NCI-H2227 (cell line): Measurements from ENCODE around the gene KIF16B.

Experiments
- DNase-seq: peaks from one replicate; lab custom pipeline; 2025; ENCODE audit not compliant: unreplicated experiment; lab: John Stamatoyannopoulos, UW

The KIF16B gene

DNA sequence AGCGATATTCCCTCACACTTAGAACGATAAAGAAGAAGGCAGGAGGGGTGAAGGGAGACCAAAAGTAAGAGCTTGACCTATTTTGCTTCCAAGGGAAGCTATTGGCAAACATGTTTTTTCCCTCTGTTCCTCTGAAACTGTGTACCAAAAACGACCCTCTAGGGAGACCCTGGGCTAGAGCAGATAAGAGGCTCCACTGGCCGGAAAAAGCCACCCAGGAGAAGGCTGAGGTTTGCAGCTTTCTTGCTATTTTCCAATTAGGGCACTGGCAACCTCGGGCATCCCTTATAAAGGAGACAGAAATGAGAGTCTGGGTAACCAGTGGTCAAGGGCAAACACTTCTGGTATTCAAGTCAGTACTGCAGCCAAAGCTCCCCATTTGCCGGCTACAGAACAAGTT is 168.0 kb downstream of the KIF16B start:
- DNase-seq: no peak

DNA sequence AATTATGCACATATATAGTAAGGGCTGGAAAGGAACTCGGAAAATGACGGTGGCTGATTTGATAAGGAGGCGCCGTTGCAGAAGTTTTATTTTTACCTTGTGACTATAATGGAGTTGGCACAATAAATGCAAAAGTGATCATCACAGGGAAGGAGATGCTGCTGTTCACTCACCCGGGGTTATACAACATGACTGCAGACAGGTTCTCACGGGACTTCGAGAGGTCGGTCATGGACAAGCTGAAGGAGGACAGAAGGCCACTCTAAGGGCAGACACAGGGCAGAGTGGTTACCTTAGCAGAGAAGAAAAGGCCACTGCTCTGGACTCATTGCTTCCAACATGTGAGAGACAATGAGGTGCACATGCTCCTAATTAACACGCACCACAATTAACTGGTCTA is 168.6 kb downstream of the KIF16B start:
- DNase-seq: no peak

DNA sequence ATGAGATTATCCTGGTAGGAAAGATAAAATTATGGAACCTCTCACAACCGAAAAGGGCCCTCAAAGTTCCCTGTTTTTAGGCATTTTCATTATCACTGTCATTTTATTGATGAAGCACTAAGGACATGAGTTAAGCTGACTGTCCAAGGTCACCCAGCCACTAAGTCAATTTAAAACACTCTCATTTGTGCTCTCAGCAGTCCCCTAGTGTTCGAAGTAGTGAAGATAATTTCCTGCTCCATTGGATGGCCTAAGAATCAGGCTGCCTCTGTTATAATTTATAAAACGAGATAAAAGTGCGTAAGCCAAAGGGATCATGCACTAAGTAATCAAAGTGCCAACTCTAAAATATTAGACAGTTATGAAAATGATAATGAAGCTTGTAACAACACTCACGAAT is 169.1 kb downstream of the KIF16B start:
- DNase-seq: no peak

DNA sequence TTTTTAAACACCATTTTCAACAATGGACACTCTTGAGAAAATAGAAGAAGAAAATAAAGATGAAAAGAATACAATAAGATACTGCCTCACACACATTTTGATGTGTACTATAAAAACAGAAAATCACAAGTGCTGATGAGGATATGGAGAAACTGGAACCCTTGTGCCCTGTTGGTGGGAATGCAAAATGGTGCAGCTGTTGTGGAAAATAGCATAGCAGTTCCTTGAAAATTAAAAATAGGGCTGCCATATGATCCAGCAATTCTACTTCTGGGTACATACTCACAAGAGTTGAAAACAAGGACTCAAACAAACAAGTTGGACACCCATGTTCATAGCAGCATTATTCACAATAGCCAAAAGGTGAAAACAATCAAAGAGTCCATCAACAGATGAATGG is 173.0 kb downstream of the KIF16B start:
- DNase-seq: no peak

DNA sequence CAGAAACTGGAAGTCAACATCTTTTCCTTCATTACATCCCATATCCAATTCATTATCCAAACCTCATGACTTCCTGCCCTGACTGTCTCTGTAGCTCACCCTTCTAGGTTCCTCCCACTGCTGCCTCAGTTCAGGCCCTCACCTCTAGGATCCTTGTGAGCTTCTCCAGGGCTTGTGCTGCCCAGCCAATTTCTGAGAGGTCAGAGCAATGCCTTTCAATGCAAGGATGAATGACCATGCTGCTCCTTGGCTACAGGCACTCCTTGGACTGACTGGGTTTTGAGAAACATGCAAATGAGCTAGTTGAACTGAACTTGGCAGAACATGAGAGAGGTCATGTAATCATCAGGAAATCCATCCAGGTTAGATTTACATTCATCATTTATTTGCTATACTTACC is 173.4 kb downstream of the KIF16B start:
- no peak for DNase-seq

DNA sequence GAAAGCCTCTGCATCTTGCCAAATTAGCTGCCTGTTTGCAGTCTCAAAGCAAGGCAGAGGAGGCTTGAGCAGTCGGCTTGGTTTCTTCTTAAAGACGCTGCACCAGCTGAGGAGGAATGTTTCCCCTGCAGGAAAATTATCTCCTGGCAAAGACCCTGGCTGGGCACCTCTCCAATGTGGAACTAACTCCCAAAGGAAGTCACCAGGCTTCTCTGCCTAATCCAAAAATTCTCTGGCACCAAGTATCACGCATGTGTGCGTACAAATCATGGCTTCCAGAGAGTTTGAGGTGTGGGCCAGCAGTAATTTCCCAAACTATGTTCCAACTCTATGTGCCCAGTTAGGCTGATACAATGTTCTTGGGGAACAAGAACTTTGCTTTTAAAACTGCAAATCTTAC is 176.2 kb downstream of the KIF16B start:
- DNase-seq: no peak

DNA sequence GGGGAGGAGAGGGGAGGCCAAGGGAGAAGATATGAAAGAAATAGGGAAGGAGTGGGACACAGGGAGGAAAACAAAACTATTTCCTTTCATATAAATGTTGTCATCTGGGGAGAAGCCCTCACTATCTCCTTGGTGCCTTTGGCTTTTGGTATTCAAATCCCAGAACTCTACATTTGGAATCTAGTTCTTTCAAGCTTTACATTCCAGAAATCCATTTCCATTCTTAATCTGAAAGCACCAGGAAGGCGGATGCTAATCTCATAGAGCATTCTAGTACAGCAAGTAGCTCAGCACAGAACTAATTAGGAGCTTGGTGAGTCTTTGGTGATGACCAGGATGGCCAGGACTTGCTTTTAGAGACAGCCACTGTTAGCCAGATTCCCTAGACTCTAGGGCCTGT is 177.9 kb downstream of the KIF16B start:
- no peak for DNase-seq

DNA sequence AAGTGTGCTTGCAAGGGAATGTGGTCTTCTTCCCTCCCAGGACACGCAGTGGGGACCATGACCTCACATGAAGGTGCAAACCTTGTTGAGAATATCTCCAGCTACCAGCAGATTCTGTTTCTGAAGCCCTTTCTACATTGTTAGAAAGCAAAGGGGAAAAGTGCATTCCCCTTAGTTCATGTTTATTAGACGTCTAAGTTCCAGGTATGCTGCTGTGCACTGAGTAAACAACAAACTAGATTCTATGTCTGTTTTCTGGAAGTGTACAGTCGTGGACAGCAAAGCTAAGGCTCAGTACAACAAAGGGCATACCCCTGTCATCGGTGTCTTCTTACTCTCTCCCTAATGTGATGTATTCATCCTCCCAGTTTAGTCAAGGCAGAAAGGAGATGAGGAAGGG is 178.5 kb downstream of the KIF16B start:
- DNase-seq: no peak

DNA sequence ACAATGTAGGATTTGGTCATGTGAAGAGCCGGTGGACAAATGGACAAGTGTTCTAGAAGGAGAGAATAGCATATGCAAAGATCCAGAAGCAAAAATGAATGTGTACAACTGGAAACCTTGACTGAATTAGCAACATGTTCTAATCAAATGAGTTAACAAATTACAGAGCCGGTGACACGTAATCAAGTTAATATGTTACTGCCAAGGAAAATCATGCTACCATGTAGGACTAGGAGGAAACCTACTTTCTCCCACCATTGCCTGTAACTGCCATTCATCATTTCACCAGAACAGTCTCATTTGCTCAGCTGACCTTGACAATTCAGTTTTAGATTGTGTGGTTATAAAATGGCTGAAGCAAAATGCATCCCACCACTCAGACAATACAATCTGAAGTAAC is 179.4 kb downstream of the KIF16B start:
- no peak for DNase-seq

DNA sequence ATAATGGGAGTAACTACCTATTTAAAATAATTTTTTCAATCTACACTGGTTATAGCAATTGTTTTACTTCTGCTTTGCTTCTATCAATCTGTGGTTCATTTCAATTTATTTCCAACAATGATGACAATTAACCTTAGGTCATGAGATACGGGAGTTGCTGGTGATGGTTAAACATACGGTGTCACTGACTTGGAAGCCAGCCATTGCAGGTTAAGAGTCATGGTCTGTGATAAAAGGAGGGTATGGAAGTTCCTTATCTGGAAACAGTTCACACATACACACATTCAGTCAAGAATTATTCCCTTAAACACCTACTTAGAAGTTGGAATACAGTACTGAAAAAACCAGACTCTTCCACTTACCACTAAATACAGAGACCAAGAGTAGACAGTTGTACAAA is 180.0 kb downstream of the KIF16B start:
- DNase-seq: no peak

DNA sequence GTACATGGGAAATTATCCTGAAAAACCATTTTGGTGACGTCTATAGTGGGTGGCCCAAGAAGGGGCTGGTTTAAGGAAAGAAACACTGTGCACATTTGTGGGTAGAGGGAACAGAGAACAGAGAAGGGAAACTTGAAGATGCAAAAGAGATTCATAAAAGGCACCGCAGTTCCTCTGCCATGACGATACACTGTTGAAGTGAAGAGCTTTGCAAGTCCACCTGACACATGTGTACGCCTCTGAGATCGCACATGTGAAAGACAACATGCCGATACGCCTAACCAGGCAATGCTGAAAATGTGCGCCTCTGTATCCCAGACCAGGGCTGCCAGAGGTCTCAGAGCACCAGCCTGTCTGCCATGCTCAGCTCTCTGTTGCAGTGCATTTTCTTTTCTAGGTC is 180.9 kb downstream of the KIF16B start:
- no peak for DNase-seq

DNA sequence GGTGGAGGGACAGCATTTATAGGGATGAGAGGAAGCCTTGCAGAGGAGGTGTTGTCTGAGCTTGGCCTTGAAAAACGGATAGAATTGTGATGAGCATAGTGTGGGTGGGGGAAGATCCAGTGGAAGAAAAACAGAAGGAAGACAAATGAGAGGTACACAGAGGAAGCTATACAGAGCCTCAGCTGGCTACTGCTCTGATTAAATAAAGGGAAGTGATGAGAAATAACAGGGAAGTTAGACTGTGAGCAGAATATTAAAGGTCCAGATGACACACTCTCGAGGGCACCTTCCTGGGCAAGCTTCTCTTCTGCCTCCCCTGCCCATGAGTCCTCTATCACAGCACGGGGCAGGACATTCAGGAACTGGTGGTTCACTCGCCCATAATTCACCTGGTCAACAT is 182.3 kb downstream of the KIF16B start:
- no peak for DNase-seq

DNA sequence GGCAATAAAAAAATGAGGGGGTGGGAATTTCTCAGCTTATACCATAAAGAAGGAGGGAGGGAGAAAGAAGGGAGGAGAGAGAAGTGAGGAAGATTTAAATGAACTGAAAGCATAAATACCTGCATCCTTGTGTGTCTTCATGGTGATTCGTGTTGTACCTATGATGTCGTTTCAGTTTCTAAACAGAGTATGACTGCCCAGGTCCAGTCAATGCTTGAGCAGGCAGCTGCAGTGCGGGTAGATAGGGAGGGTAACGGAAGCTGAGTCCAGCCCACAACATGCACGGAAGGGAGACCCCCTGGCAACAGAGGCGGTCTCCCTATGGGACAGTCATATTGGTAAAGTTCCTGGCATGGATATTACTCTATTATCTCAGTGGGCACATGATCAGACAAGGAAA is 184.5 kb downstream of the KIF16B start:
- DNase-seq: no peak

DNA sequence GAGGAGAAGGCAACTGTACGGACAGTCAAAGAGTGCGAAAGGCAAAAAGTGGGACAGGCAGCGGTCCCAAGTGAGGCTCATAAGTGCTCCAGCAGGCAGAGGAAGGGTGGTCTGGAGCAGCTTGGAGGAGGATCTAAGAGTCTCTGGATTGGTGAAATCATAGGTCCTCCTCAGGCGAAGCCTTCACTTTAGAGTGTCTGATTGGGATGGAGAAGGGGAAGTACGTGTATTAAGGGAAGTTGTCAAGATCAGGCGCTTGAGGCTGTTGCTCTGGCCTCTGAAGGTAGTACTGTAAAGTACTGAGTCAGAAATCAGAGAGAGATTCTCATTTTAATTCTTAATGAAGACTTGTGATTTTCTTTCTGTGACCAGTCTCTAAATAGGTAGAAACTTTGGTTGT is 185.6 kb downstream of the KIF16B start:
- no peak for DNase-seq

DNA sequence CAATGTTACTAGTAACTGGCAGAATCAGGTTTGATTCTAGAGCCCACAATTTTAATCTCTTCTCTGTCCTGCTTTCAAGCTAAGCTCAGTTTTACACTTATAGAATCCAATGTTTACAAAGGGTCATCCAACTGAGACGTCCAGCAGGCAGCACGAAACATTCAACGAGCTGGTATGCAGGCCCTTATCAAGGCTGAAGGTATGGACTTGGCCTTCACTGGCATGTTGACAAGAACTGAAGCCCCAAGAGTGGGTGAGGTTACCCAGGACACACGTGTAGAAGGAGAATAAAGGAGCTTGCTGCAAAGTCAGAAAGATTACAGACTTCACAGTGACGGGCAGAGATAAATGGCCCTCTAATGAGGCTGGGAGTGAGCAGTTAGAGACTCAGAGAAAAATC is 187.4 kb downstream of the KIF16B start:
- no peak for DNase-seq

DNA sequence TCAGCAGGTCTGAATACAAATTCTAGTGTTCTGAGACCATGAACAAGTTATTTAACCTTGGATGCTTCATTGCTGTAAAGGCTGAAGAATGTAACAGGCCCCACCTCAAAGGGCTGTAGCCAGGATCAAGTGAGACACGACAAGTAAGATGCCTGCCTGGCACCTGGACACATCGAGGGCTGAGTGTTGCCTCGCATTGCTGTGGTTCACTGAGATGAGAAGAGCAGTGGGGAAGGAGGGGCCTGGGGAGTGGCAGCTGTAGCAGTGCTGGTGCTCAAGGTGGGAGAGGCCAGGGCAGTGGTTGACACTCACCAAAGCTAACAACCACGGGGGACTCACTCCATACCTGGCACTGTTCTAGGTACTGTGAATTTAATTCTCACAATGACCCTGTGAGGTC is 187.8 kb downstream of the KIF16B start:
- DNase-seq: no peak

DNA sequence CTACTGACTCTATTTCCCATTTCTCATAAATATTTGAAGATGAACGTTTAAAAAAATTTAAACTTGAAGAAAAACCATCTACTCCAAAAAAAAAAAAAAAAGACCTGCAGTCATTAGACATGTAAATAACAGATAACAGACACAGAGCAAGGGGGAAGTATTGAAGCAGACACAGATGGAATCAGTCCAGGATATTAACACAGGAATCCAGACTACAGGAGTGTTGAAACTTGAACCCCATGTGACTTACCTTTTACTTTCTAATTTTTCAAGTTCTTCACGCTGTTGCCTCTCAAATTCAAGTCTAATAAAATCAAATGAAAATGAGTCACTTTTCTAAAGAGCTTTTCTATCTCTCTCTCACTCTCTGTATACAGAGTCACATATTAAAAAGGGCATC is 191.8 kb downstream of the KIF16B start:
- DNase-seq: no peak

DNA sequence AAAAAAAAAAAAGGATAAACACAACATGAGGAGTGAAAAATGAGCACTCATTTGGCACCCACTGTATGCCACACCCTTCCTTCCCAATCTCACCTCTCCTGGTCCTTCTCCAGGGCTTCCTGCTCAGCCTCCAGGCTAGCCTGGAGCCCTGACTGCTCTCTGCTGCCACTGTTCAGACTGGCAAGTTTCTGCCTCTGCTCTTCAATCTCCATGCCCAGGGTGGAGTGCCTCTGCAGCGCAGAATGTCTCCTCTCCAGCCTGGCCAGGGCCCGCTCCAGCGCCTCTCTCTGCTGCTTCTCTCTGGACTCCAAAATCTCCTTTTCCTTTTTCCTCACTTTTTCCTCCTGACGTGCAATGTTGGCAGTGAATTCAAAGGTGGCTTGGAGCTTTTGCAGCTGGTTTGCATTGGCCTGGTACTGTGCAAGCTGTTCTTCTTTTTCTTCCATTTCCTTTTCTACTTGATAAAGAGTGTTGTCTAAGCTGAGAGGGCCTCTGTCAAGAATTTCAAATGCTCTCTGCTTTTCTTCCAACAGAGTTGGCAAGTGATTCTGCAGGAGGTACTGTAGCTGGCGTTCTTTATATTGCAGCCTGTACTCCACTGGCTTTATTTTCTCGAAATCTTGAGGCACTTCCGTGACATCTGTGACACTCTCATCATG is 194.4 kb downstream of the KIF16B start:
- DNase-seq: no peak

DNA sequence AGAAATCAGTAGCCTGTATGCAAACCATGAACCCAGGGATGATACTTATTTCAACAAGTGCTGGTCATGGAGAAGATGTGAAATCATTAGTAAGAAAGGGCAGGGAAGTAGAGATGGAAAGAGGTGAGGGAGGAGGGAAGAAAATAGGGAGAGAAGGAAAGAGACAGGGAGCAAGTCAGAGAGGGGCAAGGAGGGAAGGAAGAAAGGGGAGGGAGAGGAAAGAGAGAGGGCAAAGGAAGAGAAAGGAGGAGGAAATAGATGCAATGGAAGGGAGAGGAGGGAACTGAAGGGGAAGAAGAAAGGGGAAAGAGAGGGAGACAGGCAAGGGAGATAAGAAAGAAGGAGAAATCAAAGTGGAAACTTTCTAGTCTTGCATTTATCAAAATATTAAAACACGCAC is 195.1 kb downstream of the KIF16B start:
- DNase-seq: no peak

DNA sequence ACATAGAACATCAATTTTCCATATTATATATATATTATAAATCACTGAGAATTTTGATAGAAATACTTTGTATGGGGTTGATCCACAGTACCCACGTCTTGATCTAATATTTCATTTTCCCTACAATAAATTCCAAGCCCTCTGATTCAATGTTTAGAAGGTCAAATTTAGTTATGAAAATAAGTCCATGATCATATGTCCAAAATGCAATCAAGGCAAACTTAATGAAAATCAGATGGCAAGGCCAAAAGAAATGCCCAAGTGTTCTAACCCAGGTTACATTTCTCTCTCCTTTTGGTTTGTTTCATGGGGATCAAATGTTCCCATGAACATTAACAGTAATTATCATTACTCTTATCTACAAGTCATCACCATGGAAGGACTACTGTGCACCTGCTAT is 203.8 kb downstream of the KIF16B start:
- no peak for DNase-seq

DNA sequence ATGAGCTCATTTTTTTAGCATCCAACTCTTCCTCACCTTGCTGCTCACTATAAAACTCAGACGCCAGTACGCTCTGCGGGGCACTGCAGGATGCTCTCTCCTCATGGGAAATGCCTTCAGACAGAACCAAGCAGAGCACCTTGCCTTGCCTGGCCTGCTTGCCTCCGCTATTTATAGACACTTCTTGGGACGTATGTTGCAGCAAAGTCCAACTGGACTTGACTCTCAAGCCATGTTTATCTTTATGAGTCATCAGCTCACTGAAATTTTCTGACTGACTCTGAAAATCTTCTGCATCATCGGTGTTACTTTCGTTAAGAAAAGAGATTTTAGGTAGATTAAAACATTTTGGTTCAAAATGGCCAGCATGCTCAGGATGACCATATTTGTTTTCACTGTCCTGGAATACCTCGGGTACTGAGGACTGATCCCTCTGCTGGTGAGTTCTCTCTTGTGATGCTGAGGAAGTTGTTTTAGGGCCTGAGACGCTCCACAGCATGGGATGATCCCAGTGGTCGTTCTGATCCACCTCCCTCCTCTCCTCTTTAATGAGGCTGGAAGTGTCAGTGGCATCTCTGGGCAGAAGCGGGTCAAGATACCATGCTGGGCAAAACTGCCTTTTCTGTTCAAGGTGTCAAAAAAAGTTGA is 204.5 kb downstream of the KIF16B start:
- no peak for DNase-seq

DNA sequence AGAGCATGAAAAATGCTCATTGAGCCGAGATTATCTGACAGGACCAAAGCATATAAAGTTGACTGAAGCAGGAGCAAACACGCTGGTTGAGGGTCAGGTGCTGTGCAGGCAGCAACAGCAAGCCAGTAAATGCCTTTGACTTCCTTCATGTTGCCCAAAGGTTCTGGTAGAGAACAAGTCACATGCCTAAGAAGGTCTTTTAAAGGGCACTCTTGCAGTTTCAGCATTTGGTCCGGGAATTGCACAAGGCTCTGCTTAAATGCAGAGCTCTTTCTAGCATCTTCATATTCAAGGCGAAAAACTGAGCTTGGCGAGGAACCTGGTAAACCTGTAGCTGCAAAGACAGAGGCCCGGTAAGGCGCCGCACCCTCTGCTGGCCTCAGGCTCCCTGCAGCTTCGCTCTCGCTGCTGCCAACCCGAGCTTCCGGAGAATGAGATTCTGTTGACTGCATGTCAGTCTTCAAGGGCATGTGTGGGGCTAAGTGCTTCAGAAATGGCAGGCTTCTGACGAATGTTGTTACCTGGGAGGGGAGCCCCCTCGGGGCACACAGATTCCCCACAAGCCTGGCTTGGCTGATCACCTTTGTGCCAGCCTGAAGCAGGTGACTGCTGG is 205.2 kb downstream of the KIF16B start:
- no peak for DNase-seq

DNA sequence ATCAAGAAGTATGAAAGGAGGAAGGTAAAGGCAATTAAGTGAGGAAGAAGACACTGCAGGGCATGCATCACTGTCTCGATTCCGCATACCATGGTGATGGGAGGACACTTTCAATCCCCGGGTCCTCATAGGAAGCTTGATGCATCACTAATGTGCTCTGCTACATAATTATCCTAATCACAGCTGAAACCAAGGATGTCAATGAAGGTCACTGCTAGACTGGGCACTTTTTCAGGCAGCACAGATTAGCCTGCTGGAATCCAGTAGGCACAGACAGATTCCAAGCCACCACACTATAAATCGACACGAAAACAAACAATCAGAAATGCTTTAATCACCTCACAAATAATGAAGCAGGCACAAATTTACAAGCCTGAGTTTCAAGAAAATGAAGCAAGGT is 206.7 kb downstream of the KIF16B start:
- DNase-seq: no peak
